BJ (cell line): ENCODE results near the gene TYMP. TPM values are rescaled to one million over a fixed set of nuclear protein-coding genes. Genes with fewer than 3 reads are reported as not detected.
"Not testable (repeated sequence)": the region's sequence is repeated elsewhere in the genome, so short reads cannot be mapped to it uniquely, and the experiment has no call there.

ENCODE experiments used
- CTCF ChIA-PET: fragments of 350-600 bp; formaldehyde crosslinking; extraction: SDS; loops from one replicate; lab custom pipeline; 2021; ENCODE audit warnings: antibody characterized with exemption, inconsistent platforms; lab: Yijun Ruan, JAX
- POLR2A ChIA-PET: fragments of 300-600 bp; sonication (Branson Sonifier 250); formaldehyde crosslinking; extraction: SDS; loops from one replicate; lab custom pipeline; 2021; ENCODE audit warnings: antibody characterized with exemption; lab: Charles Lee
- DNase-seq: peaks from one replicate; pipeline ENCODE4 v3.0.0-alpha.2; 2011; ENCODE audit warnings: low read depth
- H3K27me3 ChIP-seq: 2 replicates; pipeline ENCODE4 v1.6.0; 2011; ENCODE audit warnings: low read length; ENCODE audit not compliant: control insufficient read depth, insufficient read depth
- H3K36me3 ChIP-seq: 2 replicates; pipeline ENCODE4 v1.5.1; 2011; ENCODE audit warnings: low read length; ENCODE audit not compliant: control insufficient read depth, insufficient read depth
- H3K4me3 ChIP-seq: 2 replicates; pipeline ENCODE4 v1.5.1; 2011; ENCODE audit warnings: low read depth, mild to moderate bottlenecking, control low read depth, low read length
- CTCF ChIP-seq: IDR thresholded peaks from 2 replicates; pipeline ENCODE4 v1.5.1; 2011; ENCODE audit warnings: low read depth, mild to moderate bottlenecking, control low read depth, inconsistent platforms, low read length, moderate library complexity; ENCODE audit not compliant: insufficient read depth
- polyA plus RNA-seq: library from polyadenylated mRNA; depleted of rRNA; stranded (reverse); fragments of >200 nt; gene quantifications from 2 replicates; pipeline ENCODE4 v1.2.3, GENCODE V29; 2011

TYMP gene
- polyA plus RNA-seq, 1 experiment = 20.6 TPM

DNA sequence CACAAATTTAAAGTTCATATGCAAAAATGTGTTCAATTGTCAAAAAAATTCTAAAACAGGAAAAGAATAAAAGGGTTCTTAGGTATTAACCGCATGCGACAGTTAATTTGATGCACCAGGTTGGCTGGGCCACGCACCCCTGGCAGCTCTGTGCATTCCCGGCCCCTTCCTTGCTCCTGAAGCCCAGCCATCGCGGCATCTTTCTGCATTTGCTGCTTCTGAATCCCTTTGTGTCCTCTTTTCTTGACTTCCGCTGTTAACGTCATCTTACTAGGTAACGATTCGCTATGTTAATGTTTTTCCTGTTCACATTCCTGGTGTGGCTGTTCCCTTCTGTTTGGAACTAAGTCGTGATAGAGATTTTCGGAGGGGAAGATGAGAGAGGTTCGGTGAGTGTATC lies 8.0 kb upstream of the TYMP start:
- ChIA-PET POLR2A (no interaction called here), CTCF (interaction anchor here (1.3 kb wide), 1 partner anchor 12 kb away, joined by 7 read pairs; the partner anchor contains the start of gene SCO2)
- TF ChIP-seq CTCF = no peak

DNA sequence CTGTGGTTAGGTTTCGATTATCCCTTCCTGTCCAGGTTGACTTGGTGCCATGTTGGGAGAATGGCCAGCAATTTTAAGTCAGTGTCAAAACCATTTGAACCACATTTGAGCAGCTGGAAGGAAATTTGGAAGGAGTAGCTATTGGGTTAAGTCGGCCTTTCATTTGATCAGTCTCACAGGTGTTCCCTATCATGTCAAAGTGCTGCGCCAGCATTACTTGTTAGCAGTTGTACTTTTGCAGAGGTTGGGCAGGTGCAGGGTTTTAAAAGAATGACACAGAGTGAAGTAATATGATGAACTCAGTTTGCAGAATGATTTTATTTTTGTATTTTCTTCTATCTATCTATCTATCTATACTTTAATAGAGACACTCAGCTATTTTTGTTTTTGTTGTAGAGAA lies 6.4 kb upstream of the TYMP start:
- POLR2A ChIA-PET = no interaction called here
- DNase-seq = no peak
- Histone ChIP-seq H3K27me3 (no peaks in the 10 kb centered on the region), H3K36me3 (no peaks in the 10 kb centered on the region), H3K4me3 (no peak overlapping the region)
- CTCF ChIA-PET = interaction anchor here (2.0 kb wide), 1 partner anchor 10 kb away, joined by 6 read pairs; the partner anchor contains the start of gene SCO2
- TF ChIP-seq CTCF = no peak

More for the DNA sequence above, 8.0 kb upstream of the TYMP start:
- Histone ChIP-seq H3K27me3 (no peaks in the 10 kb centered on the region), H3K4me3 (no peak overlapping the region), H3K36me3 (no peaks in the 10 kb centered on the region)
- DNase-seq = no peak

- DNase-seq = no peak
- Histone ChIP-seq H3K4me3 (no peak overlapping the region), H3K27me3 (no peaks in the 10 kb centered on the region), H3K36me3 (no peaks in the 10 kb centered on the region)
- CTCF ChIA-PET = interaction anchor here (1.5 to 2.0 kb wide), 2 partner anchors 9 to 28 kb away, joined by 4 to 6 read pairs; partner anchors contain the start of genes SCO2 and SYCE3
- TF ChIP-seq CTCF = no peak
- POLR2A ChIA-PET = interaction anchor here (0.6 kb wide), 1 partner anchor 18 kb away, joined by 3 read pairs; no protein-coding TSS in a partner anchor
These were observed 5.3 kb upstream of the TYMP start for GRCh38 chr22:50535113-50535512.

DNA sequence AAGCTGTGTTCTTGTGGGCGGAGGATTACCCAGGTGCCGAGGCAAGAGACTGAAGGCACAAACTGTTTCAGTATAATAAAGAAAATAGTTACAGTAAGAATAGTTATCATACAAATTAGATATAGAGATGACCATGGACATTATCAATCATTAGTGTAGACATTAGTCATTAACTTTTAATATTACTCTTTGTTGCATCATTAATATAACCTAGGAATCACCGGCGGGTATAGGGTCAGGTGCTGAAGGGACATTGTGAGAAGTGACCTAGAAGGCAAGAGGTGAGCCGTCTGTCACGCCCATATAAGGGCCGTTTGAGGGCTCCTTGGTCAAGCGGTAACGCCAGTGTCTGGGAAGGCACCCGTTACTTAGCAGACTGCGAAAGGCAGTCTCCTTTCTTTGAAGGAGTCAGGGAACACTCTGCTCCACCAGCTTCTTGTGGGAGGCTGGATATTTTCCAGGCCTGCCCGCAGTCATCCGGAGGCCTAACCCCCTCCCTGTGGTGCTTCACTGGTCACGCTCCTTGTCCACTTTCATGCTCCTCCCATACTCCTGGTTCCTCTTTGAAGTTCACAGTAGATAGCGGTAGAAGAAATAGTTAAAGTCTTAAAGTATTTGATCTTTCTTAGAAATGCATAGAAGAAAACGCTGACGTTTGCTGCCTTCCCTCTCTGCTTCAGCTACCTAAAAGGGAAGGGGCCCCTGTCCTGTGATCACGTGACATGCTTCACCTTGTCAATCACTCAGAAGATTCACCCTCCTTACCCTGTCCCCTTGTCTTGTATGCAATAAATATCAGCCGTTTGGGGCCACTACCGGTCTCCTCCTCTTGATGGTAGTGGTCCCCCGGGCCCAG lies 4.3 kb upstream of the TYMP start:
- CTCF ChIA-PET = interaction anchor here (0.6 to 1.5 kb wide), 2 partner anchors 29 to 241 kb away, joined by 3 to 4 read pairs; partner anchors contain the start of gene SYCE3
- H3K4me3 ChIP-seq, DNase-seq, H3K36me3 ChIP-seq, POLR2A ChIA-PET, H3K27me3 ChIP-seq: not testable (repeated sequence)

DNA sequence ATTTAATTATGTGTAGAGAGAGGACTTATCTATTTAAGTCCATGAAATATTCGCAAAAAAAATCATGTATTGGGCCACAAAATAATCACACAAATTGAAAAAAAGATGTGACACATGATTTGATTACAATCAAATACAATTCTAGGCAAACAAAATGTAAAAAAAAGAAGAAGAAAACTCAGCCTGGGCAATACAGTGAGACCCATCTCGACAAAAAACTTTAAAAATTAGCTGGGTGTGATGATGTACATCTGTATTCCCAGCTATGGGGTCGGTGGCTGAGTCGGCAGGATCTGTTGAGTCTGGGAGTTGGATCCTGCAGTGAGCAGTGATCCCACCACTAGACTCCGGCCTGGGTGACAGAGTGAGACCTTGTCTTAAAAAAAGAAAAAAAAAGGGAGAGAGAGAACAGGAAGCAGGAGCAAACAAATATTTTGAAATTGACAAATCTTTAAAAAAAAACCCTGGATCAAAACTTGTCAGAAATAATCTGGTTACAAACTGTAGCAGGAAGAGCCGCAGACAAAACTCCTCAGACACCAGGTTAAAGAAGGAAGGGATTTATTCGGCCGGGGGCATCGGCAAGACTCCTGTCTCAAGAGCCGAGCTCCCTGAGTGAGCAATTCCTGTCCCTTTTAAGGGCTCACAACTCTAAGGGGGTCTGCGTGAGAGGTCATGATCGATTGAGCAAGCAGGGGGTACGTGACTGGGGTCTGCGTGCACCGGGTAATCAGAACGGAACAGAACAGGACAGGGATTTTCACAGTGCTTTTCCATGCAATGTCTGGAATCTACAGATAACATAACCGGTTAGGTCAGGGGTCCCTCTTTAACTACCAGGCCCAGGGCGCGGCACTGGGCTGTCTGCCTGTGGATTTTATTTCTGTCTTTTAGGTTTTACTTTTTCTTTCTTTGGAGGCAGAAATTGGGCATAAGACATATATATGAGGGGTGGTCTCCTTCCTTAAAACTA lies 3.3 kb upstream of the TYMP start:
- Histone ChIP-seq H3K27me3 (no peaks in the 10 kb centered on the region), H3K36me3 (no peaks in the 10 kb centered on the region), H3K4me3 (no peak overlapping the region)
- CTCF ChIA-PET = interaction anchor here (0.6 to 1.0 kb wide), 3 partner anchors 70 to 242 kb away, joined by 3 read pairs; no protein-coding TSS in a partner anchor
- TF ChIP-seq CTCF = no peak
- POLR2A ChIA-PET = no interaction called here
- no peak for DNase-seq
